PC-3 (cell line): ENCODE data around the gene PPA1. TPM values are rescaled to one million over a fixed set of nuclear protein-coding genes. Genes with fewer than 3 reads are reported as not detected.

Experiments
- ATAC-seq: fragments of 200-7000 bp; cut with Tn5 transposase; 2 replicates; pipeline ENCODE4 v1.9.1; 2020; ENCODE audit warnings: mild to moderate bottlenecking, moderate library complexity
- Bru-seq: library from RNA; stranded (reverse); fragments of 400-500 nt; gene quantifications from one replicate; lab custom pipeline; 2021; lab: Mats Ljungman, UMichigan
- BruChase-seq, 2 experiments: library from RNA; stranded (reverse); fragments of 400-500 nt; gene quantifications; one replicate each; lab custom pipeline; 2021; lab: Mats Ljungman, UMichigan
- BruUV-seq: library from RNA; stranded (reverse); fragments of 400-500 nt; replicated peaks from 2 replicates; lab custom pipeline; 2021; lab: Mats Ljungman, UMichigan
- CTCF ChIA-PET: fragments of 300-600 bp; sonication (Branson Sonifier 250); formaldehyde crosslinking; loops from one replicate; lab custom pipeline; 2022; ENCODE audit warnings: antibody characterized with exemption; lab: Charles Lee
- POLR2A ChIA-PET: fragments of 300-600 bp; sonication (Branson Sonifier 250); formaldehyde crosslinking; loops from one replicate; lab custom pipeline; 2022; ENCODE audit warnings: antibody characterized with exemption; ENCODE audit not compliant: unreplicated experiment; lab: Charles Lee
- DNase-seq: peaks from one replicate; pipeline ENCODE4 v3.0.0-alpha.2; 2015
- H2AFZ ChIP-seq: fragments of 300-600 bp; sonication (generic); 2 replicates; pipeline ENCODE4 v1.6.0; 2016; ENCODE audit warnings: antibody characterized with exemption, low read length
- H3F3A ChIP-seq: fragments of 300-600 bp; sonication (generic); one replicate; pipeline ENCODE4 v1.6.0; 2017; ENCODE audit warnings: antibody characterized with exemption, low read length, control low read depth, mild to moderate bottlenecking; ENCODE audit not compliant: unreplicated experiment
- H3K27ac ChIP-seq: fragments of 300-600 bp; sonication (generic); 2 replicates; pipeline ENCODE4 v1.5.1; 2016; ENCODE audit warnings: mild to moderate bottlenecking, low read length
- H3K27me3 ChIP-seq: fragments of 300-600 bp; sonication (generic); 2 replicates; pipeline ENCODE4 v1.6.1; 2016; ENCODE audit warnings: low read length, mixed read lengths
- H3K36me3 ChIP-seq: fragments of 300-600 bp; sonication (generic); 2 replicates; pipeline ENCODE4 v1.6.1; 2016; ENCODE audit warnings: low read depth, mixed run types, low read length, mixed read lengths
- H3K4me1 ChIP-seq: fragments of 300-600 bp; sonication (generic); 2 replicates; pipeline ENCODE4 v1.5.1; 2016; ENCODE audit warnings: low read length; ENCODE audit not compliant: insufficient read depth
- H3K4me2 ChIP-seq: fragments of 300-600 bp; sonication (generic); 2 replicates; pipeline ENCODE4 v1.6.0; 2016; ENCODE audit warnings: low read length
- H3K4me3 ChIP-seq: fragments of 300-600 bp; sonication (generic); 2 replicates; pipeline ENCODE4 v1.5.1; 2016; ENCODE audit warnings: mild to moderate bottlenecking, low read length, mixed read lengths
- H3K79me2 ChIP-seq: fragments of 300-600 bp; sonication (generic); 2 replicates; pipeline ENCODE4 v1.6.1; 2017; ENCODE audit warnings: low read length, mixed read lengths
- H3K9ac ChIP-seq: fragments of 300-600 bp; sonication (generic); 2 replicates; pipeline ENCODE4 v1.6.0; 2016; ENCODE audit warnings: mild to moderate bottlenecking, low read length
- H3K9me2 ChIP-seq: fragments of 300-600 bp; sonication (generic); replicated peaks from 2 replicates; pipeline ENCODE4 v1.6.1; 2016; ENCODE audit warnings: mixed run types, low read length, mixed read lengths
- H3K9me3 ChIP-seq: fragments of 300-600 bp; sonication (generic); 2 replicates; pipeline ENCODE4 v1.6.1; 2016; ENCODE audit warnings: low read length, mixed read lengths
- H4K20me1 ChIP-seq: fragments of 300-600 bp; sonication (generic); 2 replicates; pipeline ENCODE4 v1.6.1; 2016; ENCODE audit warnings: low read length, mixed read lengths
- EZH2 ChIP-seq: fragments of 300-600 bp; sonication (generic); IDR thresholded peaks from one replicate; pipeline ENCODE4 v1.6.1; 2017; ENCODE audit warnings: antibody characterized with exemption, mild to moderate bottlenecking, low read length; ENCODE audit not compliant: unreplicated experiment
- EZH2phosphoT487 ChIP-seq: fragments of 300-600 bp; sonication (generic); IDR thresholded peaks from 2 replicates; pipeline ENCODE4 v1.6.1; 2018; ENCODE audit warnings: mild to moderate bottlenecking, antibody characterized with exemption, low read length, borderline replicate concordance
- intact Hi-C: fragments of 100-400 bp; cut with micrococcal nuclease; formaldehyde crosslinking; loops from 2 replicates; pipeline ENCODE4 v1.9.0; 2023
- long read RNA-seq: library from polyadenylated mRNA; unstranded; transcript quantifications from one replicate; pipeline ENCODE4 v2.0.0, GENCODE V29; 2021; ENCODE audit not compliant: unreplicated experiment
- total RNA-seq: library from RNA; depleted of rRNA; stranded (reverse); fragments of >200 nt; gene quantifications from 2 replicates; pipeline ENCODE4 v1.2.3, GENCODE V29; 2014; rRNA removed
- TF ChIP-seq, protein P1 (sequence below): fragments of 300-600 bp; sonication (generic); conservative IDR thresholded peaks from 2 replicates; pipeline ENCODE4 v1.5.1; 2017; ENCODE audit warnings: antibody characterized with exemption, low read depth, mild to moderate bottlenecking, low read length

PPA1 gene
- total RNA-seq (392 and 440 TPM in 2 replicates), Bru-seq, nascent RNA (percentile 93 among the genes with signal in this experiment), BruChase-seq, experiment 1, labeled RNA remaining after a 6-hour chase (percentile 91 among the genes with signal in this experiment), BruChase-seq, experiment 2, labeled RNA remaining after a 2-hour chase (percentile 85 among the genes with signal in this experiment)
- long read RNA-seq, transcript PPA1-202 (11 exons, 1,295 nt) = major isoform, 175 of 192 reads
- long read RNA-seq, partial matches to known transcripts = 5 of 192 reads
- long read RNA-seq, other reads (novel, unspliced or antisense) = 12 of 192 reads

GRCh38 chr10:70233109-70233938, at the start of gene PPA1:
TSS of gene PPA1 (minus strand) at chr10:70233429. CDS start at chr10:70233327, 102 bp downstream.
- Histone ChIP-seq H3K9me2 (no peaks in the 10 kb centered on the region), H3K27me3 (no peaks in the 10 kb centered on the region), H3K79me2 (peaks cover 49% of the 10 kb centered on the region), H3K9ac (peak within 1 kb of the TSS; percentile 97), H3F3A (no peaks in the 10 kb centered on the region), H3K9me3 (no peaks in the 10 kb centered on the region), H4K20me1 (peaks cover 32% of the 10 kb centered on the region), H3K4me1 (peaks cover 29% of the 10 kb centered on the region), H3K4me2 (peak within 1 kb of the TSS; percentile 90), H3K4me3 (peak within 1 kb of the TSS; percentile 91), H3K36me3 (peaks cover 14% of the 10 kb centered on the region), H2AFZ (peak within 1 kb of the TSS; percentile 90), H3K27ac (peak within 1 kb of the TSS; percentile 75)
- BruUV-seq = TSS peak; percentile 74
- peak; percentile 87 for ATAC-seq
- ChIA-PET CTCF (interaction anchor here (0.6 to 2.8 kb wide), 8 partner anchors 12 to 154 kb away, joined by 3 to 25 read pairs (median 4); partner anchors contain the start of gene TYSND1), POLR2A (interaction anchor here (1.1 to 1.5 kb wide), 2 partner anchors 63 to 131 kb away, joined by 4 to 28 read pairs; partner anchors contain the start of gene SAR1A)
- DNase-seq = peak; percentile 100
- TF ChIP-seq, protein P1, sequence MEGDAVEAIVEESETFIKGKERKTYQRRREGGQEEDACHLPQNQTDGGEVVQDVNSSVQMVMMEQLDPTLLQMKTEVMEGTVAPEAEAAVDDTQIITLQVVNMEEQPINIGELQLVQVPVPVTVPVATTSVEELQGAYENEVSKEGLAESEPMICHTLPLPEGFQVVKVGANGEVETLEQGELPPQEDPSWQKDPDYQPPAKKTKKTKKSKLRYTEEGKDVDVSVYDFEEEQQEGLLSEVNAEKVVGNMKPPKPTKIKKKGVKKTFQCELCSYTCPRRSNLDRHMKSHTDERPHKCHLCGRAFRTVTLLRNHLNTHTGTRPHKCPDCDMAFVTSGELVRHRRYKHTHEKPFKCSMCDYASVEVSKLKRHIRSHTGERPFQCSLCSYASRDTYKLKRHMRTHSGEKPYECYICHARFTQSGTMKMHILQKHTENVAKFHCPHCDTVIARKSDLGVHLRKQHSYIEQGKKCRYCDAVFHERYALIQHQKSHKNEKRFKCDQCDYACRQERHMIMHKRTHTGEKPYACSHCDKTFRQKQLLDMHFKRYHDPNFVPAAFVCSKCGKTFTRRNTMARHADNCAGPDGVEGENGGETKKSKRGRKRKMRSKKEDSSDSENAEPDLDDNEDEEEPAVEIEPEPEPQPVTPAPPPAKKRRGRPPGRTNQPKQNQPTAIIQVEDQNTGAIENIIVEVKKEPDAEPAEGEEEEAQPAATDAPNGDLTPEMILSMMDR = peak; percentile 71
- no peak for TF ChIP-seq EZH2phosphoT487
- intact Hi-C loops = loop anchor here (1.0 to 2.0 kb wide), 4 partner anchors 33 to 149 kb away; partner anchors contain the start of genes LRRC20 and SAR1A

DNA sequence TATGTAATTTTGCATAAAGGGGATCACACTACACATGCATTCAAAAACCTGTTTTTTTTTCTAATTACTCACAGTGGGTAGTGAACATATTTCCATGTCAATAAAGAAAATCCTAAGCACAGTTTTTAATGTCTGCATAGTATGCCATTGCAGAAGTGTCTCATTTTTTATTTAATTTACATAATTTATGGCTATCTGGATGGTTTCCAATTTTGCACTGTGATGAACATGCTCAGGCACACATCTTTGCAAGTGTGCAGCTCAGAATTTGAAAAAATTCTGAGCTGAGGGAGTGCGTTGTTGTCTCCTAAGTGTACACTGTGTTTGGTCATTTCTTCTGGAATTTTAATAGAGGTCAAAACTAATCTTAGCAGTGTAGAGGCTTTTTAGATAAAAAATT, 48.4 kb upstream of the PPA1 start:
- TF ChIP-seq, protein P1 = no peak
- no peak for TF ChIP-seq EZH2phosphoT487
- TF ChIP-seq EZH2 = no peak
- Histone ChIP-seq H4K20me1 (no peaks in the 10 kb centered on the region), H3K9ac (no peak overlapping the region), H3K36me3 (no peaks in the 10 kb centered on the region), H3K4me3 (no peak overlapping the region), H3K27ac (no peak overlapping the region), H3K9me2 (no peaks in the 10 kb centered on the region), H3K4me2 (no peak overlapping the region), H3F3A (no peaks in the 10 kb centered on the region), H3K79me2 (no peaks in the 10 kb centered on the region), H3K9me3 (no peaks in the 10 kb centered on the region), H3K4me1 (no peaks in the 10 kb centered on the region), H3K27me3 (peaks cover 38% of the 10 kb centered on the region), H2AFZ (no peak overlapping the region)
- intact Hi-C loops = no loop called here
- no TSS peak for BruUV-seq
- CTCF ChIA-PET = no interaction called here
- DNase-seq (no peak), ATAC-seq (no peak)
- POLR2A ChIA-PET = no interaction called here
